Measurements from ENCODE around the gene JAG2.

JAG2 gene

GRCh38 chr14:105203057-105203531, 34.5 kb upstream of the JAG2 start:
- DNase-seq = peak; percentile 59

DNA sequence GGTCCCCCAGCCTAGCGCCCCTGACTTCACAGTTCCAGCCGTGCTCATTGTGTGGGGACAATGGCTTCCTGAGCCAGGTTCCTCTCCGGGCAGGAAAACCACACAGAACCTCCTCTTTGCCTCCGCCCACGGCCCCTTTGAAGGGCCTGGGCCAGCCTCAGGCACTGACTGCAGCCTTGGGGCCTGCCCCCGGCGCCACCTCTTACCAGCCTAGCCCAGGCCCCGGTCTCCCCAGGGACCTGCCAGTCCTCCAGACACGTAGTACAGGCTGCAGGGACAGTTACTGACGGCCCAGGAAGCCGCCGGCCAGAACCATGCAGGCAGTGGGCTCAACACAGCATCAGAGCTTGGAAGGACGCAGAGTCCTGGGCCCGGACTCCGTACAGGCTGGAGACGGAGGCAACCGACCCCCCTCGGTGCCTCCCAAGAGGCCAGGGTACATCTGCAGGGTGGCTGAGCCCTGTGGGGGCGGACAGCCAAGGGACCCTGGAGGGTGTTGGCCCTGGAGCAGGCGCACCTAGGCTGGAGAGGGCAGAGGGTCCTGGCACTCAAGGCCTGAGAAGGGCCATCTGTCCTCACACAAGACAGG, 33.4 kb upstream of the JAG2 start:
- no peak for DNase-seq

DNA sequence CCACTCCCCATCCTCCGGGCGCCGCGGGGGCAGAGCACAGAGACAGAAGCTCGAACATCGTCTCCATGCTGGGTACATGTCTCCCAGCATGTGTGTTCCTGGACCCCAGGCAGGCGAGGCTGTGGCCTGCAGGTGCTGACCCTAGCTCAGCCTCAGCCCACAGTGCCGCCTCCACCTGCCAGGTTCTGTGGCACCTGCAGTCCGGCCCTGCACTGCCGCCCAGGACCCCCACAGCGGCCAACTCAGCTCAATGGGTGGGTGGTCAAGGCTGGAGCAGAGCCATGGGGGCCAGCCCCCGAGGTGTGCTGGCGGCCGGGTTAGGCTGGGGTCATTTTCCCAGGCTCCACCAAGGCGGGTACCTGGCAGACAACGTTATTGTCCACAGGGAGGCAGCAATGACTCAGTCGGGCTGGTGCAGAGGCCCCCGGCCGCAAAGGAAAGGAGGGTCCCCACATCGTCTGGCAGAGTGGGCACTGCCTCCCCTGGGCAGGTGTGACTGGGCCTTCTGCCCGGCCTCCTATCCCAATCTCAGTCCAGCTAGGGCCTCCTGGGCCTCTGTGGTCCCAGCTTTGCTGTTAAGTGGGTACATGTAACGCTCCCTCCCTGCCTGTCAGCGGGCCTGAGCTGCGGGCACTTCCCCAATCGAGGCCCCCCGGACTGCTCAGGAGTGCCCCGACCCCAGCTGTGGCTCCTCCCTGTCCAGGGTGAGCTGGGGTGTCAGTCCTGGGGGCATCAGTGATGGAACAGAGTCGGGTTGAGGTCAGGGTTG, 32.8 kb upstream of the JAG2 start:
- no peak for DNase-seq

DNA sequence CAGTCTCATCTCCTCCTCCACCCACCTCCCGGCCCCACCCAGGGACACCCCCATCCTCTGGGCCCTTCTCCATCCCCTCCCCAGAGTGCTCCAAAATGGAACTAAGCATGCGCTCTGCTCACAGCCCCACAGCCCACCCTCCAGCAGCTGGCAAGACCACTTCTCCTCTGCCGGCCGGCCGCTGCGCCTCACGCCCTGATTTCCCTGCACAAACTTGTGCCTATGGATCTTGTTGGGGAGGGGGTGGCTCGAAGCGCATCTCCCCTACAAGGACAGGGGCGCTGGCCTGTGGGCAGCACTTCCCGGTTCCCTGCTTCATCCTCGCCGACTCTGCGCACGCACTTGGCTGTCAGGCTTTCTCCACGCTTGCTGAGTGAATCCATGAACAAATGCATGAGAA, 32.1 kb upstream of the JAG2 start:
- DNase-seq = no peak

- no peak for DNase-seq
Observed at GRCh38 chr14:105200074-105200473, 31.5 kb upstream of the JAG2 start.

DNA sequence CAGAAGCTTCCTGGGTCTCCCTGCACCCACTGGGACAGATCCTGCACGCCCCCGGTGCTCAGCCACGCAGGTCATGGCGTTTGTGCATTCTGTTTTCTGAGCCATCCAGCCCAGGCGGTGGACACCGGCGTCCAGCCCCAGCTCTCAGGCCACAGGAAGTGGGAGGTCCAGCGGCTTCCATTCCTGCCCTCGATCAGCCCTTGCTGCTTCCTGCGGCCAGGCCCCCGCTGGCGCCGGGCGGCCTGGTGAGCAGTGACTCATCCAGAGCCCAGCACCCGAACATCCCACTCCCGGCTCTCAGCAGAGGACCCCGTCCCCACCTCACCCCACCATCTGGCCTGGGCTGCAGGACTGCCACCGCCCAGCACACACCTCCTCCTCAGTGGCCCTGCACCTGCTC, 30.5 kb upstream of the JAG2 start:
- no peak for DNase-seq

- no peak for DNase-seq
Observed at GRCh38 chr14:105198588-105198987, 30.0 kb upstream of the JAG2 start.

- DNase-seq = no peak
Observed at GRCh38 chr14:105197211-105197641, 28.6 kb upstream of the JAG2 start.

- no peak for DNase-seq
Observed at GRCh38 chr14:105196265-105196960, 27.8 kb upstream of the JAG2 start.

DNA sequence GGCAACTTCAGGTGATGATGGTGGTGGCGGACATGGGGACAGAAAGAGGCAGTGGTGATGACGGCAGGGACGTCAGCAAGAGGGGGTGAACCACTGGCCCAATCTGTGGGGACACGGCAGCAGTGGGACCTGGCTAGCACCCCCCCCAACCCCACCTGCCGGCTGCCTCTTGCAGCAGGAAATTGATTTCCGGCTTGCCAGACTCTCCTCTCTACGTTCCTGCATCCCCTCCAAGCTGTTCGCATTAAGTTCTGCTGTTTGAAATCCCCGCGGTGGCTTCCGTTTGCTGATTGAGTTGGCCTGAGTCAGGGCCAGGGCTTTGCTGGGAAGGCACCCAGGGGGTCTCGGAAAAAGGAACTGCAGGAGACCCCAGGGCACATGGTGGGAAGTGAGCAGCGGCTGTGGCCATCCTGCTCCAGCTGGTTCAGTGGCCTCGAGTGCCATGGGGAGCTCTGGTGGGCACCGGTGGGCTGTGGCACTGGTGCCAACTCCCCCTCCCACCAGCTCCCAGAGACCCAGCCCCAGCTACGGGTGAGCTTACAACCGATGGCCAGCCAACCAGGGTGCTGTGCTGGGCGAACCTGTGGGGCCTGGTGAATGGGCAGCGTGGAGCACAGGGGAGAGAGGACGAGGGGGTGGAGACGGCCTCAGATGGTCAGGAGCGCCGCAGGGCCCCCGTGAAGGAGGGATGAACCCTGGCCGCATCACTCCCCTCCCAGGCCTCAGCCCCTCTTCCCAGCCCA, 27.1 kb upstream of the JAG2 start:
- DNase-seq = no peak

DNA sequence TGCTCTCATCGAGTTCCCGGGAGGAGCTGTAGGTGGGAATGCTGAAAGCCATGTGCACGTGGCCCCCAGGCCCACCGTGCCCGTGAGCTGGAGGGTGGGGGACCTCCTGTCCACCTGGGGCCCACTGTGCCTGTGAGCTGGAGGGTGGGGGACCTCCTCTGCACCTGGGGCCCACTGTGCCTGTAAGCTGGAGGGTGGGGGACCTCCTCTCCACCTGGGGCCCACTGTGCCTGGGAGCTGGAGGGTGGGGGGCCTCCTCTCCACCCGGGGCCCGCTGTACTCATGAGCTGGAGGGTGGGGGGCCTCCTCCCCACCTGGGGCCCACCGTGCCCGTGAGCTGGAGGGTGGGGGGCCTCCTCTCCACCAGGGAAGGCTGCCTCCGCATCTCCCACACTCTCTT, 26.5 kb upstream of the JAG2 start:
- no peak for DNase-seq

- DNase-seq = no peak
Observed at GRCh38 chr14:105193916-105194782, 25.6 kb upstream of the JAG2 start.

DNA sequence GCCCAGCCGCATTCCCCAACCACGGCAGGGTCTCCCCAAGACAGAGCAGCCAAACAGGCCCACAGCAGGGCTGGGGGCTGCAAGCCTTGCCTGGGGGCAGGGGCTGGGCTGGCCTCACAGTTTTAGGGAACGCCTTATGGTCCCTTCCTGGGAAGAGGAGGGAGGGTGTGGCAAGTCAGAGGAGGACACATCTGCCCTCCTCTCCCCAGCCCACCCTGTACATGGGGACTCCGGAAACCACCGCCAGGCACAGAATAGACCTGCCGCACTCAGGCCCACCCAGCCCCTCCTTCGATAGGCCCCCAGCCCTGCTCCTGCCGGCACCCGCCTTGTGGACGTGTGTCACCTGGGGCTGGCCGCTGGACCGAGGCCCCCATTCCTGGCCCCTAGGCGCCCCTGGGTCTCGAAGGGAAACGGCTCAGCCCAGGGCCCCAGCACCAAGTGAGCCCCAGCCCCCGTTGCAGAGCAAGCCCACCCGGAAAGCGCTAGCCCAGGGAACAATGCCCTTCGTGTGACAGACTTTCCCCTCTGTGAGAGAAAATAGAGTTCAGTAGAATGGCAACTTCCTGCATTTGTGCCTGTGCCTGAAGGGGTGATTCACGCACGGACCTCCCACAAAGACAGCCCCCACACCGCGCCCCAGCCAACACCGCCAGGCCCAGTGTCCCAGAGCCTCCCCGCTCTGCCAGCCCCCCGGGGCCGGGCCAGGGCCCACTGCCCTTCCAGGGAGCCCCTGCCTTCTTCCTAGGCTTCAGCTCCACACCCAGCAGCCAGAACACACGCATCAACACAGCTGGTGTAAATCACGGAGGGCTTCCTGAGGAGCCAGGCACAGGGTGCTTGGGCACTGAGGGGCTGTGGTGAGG, 24.5 kb upstream of the JAG2 start:
- DNase-seq = no peak

GRCh38 chr14:105187935-105188524, 19.5 kb upstream of the JAG2 start:
- no peak for DNase-seq

DNA sequence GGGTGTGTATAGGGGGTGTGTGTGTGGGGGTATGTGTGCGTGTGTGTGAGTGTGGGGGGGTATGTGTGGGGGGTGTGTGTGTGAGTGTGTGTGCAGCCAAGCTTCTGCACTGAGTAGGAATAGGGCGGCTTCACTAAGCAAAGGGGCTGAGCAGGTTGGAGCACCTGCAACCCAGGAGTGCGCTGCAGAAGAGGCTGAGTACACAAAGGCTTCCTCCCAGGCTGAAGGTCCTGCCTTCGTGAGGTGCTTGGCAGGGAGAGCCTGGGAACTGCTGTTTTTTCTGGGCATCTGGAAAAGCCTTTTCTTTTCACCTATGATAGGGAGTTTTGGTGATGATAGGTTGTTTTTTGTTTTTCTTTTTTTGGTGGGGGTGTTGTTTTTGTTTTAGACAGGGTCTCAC, 18.5 kb upstream of the JAG2 start:
- DNase-seq = no peak

DNA sequence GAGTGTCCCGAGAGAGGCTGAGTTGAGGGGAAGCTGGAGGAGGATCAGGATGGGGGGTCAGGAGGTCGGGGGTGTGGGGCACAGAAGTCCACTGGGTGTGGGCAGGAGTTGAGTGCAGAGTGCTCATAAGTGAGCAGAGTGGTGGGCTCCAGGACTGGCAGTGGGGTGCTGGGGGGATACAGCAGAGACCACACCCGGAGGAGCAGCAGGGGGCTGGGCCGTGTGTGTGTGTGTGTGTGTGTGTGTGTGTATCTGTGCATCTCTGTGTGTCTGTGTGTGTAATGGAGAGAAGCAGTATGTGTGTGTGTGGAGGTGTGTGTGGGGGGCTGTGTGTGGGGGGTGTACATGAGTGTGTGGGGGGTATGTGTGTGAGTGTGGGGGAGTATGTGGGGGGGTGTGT, 17.4 kb upstream of the JAG2 start:
- DNase-seq = no peak

DNA sequence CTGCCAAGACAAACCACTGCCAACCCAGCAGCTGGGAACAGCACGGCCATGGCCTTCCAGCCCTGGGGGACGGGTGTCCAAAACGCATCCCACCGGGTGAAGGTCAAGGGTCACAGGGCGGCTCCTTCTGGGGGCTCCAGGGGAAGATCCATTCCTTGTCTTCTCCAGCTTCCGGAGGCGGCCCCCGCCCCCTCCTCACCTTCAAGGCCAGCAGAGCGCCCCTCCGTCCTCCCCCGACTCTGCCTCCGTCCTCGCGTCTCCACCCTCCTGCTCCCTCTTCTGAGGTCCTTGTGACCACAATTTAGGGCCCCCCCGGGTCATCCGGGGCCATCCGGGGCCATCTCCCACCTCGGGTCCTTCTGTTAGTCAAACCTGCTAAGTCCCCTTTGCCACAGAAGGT, 16.4 kb upstream of the JAG2 start:
- DNase-seq = no peak

DNA sequence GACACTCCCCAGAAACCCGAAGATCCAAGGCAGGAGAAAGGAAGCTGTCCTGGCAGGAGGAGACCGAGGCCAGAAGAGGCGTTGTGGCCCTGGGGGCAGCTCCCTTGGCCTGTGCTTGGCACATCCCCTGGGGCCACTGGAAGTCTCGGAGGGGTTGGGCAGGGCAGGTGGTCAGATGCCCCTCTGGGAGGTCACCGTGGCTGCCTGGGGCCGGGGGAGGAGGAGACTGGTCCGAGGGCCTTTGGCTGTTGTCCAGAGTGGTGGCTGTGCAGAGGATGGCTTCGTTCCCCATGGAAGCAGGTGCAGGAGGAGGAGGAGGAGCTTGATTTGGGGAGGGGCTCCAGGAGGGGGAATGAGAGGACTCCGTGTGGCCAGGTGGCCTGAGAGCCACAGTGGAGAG, 15.9 kb upstream of the JAG2 start:
- no peak for DNase-seq

GRCh38 chr14:105182296-105183020, 13.9 kb upstream of the JAG2 start:
- no peak for DNase-seq

Measured in stimulated activated CD4-positive, alpha-beta T cell treated with anti-CD3 and anti-CD28 coated beads, Interleukin-12 subunit alpha, Interleukin-12 subunit beta, amount 100 ng/mL, for 4 hours (primary cell).